EH (cell line): ENCODE results near the gene KRT6B.
"Not testable (repeated sequence)": the region's sequence is repeated elsewhere in the genome, so short reads cannot be mapped to it uniquely, and the experiment has no call there.

Source experiments
- DNase-seq: peaks from one replicate; pipeline ENCODE4 v3.0.0-alpha.2; 2015; ENCODE audit warnings: low read depth

The KRT6B gene

DNA sequence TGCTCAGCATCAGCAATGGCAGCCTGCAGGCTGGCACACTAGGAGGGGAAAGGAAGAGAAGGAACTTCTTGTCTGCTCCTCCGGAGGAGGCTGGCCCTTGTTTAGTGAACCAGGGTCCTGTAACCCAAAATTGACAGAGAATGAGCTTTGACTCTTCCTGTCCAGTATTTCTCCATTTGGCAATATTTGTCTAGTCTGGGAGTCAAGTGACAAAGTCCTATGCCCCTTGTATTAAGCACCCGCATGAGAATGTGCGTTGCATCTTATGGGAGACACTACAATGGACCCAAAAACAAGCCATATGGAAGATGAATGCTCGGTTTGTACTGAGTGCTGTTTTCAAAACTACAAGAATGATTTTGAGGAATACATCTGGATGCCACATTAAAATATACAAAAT, 17.9 kb upstream of the KRT6B start:
- DNase-seq: no peak

DNA sequence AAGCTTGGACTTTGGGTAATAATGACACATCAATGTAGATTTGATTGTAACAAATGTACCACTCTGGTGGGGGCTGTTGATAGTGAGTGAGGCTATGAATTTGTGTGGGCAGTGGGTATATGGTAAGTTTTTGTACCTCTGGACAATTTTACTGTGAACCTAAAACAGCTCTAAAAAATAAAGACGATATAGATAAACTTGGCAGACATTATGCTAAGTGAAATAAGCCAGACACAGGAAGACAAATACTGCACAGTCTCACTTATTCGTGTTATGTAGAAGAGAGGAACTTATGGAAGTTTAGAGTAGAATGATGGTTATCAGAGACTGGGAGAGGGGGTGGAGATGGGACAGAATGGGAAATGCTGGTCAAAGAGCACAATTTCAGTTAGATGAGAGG, 13.0 kb upstream of the KRT6B start:
- no peak for DNase-seq

DNA sequence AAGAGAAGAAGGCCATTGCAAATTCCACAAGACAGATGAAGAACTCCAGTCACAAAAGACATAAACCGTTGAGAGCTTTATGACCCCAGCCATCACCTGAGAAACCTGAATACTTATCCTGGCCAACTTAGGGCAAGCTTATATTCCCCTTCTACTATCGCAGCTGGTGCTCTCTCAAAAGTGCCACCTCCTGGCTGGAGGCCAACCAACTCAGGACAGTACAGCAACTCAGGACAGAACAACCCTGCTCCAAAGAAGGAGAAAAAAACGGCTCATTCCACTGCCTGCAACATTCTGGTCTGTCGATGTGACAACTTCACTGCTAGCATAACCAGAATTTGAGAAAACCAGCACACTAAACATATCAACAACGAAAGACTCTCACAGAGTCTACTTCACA, 9.7 kb upstream of the KRT6B start:
- DNase-seq: no peak

DNA sequence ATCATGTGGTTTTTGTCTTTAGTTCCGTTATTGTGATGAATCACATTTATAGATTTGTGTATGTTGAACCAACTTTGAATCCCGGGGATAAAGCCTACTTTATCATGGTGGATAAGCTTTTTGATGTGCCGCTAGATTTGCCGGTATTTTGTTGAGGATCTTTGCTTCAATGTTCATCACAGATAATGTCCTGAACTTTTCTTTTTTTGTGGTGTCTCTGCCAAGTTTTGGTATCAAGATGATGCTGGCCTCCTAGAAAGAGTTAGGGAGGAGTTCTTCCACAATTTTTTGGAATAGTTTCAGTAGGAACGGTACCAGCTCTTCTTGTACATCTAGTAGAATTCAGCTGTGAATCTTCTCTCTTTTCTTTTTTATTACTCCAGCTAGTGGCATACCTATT, 6.9 kb upstream of the KRT6B start:
- no peak for DNase-seq

DNA sequence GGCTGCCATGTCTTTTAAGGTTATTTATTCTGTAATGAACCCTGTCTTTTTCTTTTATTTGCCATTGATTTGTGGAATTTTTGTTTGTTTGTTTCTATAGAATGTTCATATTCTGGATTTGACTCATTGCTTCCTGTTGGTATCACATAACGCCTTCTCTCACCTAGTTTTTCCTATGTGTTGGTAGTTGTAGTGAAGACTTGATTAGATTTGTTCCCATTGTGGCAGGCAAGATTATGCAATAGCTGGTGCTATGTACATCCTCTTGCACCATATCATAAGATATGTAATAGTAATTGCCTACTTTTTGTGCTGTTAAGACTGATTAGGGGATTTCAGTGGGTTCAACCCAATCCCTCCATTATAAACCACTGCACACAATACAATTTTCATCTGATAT, 3.9 kb upstream of the KRT6B start:
- no peak for DNase-seq

DNA sequence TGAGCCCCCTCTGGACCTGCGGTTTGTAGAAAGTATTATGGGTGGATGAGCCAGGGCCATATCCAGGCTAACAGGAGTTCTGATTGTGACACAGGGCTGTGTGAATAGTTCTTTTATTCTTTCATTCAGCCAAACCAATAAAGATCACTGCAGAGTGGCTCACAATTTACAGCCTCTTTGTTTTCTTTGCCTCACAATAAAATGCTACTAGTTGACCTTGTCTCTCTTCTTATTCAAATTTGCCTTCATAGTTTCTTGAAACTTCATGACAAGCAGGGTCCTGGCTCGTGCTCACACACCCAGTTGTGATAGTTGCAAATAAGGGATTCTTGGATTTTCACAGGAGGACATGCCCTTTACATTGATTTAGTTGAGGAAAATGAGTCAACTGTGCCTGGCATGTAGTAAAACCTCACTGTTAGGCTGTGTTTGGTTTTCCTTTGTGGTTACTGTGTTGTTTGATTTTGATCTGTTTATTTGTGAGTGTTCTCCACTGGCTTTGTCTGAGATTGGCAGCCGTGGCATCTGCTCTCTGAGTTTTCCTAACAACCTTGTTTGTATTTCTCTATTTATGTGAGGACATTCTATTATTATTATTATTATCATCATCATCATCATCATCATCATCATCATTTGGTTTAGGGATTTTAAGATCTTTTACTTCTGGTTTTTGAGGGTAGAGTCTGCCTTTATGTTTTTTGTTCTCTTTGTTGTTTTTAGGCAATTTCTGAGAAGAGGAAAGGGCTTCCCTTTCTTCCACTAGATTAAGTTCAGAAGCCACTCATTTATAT, 2.7 kb upstream of the KRT6B start:
- DNase-seq: no peak

DNA sequence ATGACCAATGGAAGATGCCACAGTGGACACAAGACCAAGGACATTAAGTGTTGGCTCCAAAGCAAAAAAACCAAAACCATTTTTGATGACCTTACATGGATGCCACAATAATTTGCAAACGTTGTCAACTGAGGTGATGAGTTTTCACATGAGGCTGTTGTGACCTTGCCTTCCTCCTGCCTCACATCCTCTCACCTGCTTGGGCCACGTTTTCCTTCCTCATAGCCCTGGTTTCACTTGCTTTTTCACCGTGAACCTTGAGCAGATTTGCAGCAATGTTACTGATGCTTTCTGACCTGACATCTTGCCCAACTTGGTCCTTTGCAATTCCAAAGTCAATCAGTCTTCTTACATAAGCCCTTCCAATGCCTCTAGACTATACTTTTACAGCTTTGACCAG, 3.7 kb downstream of the KRT6B start:
- no peak for DNase-seq

DNA sequence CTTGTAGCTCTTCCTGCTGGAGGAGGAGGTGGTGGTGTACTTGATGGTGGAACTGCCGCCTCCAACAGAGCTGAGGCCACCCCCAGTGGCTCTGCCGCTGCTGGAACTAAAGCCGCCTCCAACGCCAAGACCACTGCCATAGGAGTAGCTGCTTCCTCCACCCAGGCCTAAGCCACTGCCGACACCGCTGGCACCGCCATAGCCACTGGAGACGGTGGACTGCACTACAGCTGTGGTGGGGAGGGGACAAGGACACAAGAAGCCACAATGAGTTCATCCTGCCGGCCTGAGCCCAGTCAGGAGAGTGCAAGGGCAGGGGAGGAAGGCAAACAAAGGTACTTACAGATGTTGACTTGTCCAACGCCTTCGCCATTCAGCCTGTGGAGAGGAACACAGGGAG, 4.8 kb downstream of the KRT6B start:
- not testable (repeated sequence) for DNase-seq

DNA sequence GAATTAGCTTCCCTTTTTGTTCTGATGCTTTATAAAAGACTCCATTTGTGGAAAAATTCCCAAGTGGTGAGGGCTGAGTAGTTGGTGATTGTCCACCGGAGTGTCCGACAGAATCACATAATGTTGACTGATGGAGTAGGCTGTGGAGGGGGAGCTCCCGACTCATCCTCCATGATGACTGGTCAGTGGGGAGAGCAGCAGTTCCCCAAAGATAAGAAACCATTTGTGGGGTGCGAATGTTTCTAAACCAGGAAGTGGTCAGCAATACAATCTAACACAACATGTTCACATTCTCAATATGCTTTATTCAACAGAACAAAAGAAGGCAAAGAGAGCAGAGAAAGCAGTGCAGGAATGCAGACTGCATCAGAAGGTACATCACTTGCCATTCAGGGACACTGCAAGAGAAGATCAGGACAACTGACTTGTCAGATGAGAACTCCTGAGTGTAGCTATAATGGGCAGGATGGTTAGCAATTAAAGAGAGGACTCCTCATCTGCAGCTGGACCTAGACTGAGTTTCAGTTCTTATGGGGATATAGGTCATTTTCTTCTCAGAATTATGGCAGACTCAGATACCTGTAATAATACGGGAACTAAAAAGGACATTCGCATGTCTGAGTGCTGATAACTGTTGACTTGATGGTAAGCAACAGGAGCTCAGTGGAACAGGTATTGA, 5.4 kb downstream of the KRT6B start:
- DNase-seq: no peak

DNA sequence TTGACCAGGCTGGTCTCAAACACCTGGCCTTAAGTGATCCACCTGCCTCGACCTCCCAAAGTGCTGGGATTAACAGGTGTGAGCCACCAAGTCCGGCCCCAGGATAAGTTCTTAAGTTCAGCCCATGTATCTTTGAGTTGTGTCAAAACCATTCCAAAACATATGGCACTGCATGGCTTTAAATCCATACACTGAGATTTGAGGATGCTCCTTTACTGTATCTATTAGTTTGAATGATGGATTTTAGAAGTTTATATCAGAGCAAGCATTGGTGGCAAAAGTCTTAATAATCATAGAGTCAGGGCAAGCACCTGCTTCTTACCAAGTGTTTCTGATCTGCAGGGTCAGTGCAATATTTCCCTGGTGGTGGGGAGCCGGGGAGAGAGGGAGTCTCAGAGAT, 6.1 kb downstream of the KRT6B start:
- no peak for DNase-seq

DNA sequence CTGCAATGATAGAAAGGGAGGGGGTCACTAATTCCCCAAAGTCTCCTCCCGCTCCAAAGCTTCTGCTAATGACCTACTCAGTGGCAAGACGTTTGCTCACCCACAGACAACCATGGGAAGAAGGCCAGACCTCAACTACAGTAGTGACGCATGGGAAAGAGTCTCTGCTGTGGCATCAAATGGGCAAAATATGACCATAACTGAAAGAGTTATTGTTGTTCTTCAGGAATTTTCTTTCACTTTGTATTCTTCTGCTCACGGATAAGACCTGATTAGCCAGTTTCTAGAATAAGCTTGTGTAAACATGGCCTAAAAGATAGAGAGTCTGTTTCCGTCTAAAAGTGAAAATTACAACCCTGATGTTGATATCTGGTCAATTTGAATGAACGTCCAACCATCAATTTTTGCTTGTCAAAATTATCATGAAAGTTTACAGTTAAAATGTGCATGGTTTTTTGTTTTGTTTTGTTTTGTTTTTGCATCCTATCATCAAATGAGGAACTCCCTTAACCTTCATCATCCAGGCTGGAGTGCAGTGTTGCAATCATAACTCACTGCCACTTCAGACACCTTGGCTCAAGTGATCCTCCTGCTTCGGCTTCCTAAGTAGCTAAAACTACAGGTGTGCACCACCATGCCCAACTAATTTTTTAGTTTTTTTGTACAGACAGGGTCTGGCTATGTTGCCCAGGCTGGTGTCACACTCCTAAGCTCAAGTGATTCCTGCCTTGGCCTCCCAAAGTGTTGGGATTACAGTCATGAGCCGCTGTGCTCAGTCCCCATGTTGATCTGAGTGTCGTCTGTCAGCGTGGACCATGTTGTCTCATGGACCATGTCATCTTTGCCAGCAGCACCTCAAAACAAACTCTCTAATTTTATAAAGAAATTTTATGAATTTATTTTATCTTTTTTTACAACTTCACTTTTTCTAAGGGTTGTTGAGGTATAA, 7.0 kb downstream of the KRT6B start:
- no peak for DNase-seq

DNA sequence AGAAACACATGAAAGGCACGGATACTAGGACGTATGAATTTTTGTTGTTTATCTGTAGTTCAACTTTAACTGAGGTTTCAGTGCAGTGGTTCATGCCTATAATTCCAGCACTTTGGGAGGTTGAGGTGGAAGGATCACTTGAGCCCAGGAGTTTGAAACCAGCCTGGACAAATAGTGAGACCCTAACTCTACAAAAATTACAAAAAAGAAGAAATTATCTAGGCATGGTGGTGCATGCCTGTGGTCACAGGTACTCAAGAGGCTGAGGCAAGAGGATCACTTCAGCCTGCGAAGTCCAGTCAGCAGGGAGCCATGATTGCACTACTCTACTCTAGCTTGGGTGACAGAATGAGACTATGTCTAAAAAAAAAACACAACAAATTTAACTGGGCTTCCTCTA, 8.0 kb downstream of the KRT6B start:
- DNase-seq: no peak

DNA sequence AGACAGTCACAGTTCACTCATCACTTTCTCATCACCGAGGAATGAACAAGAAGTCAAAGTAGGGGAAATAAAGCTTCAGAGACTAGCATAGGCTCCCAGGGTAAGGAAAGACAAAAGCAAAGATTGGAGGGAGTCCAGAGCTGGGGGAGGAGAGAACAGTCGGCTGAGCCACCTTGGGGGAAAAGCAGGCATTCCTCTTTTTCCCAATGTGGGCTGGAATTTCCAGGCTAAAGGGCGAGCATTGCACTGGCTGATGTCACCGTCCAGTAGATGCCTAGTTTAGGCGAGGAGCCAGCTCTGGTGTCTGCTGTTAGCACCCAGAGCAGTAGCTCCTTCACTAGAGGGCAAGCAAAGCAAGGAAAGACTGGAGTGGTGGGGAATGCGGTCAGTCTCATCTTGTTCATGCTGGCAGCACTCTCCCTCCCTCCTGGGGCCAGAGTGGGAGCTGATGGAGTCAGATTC, 9.3 kb downstream of the KRT6B start:
- peak; percentile 97 for DNase-seq

DNA sequence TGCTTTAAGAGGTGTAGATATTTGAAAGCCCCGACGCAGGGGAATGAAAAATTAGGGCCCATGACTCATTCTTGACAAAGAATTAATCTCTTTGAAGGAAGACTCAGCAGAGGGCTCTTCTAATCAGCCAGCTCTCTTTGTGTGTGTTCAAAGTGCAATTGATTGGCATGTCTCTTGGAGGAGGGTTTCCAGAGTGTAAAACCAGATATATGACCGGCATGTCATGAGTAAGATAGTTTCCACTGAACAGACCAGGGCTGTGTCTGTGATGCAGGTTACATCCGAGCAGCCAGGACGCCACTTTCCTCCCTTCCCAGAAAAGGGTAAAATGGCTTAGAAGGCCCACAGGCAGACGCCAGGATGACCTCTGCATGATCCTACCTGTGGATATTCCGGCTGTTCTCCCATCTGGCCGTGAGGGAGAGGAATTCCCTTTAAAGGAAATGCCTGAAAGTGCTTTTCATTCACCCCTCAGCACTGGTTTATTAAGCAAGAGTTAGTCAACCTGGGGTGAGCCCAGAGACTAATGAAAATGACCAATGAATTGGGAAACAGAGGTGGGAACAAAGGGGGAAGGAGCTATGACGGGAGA, 10.5 kb downstream of the KRT6B start:
- DNase-seq: peak; percentile 56

DNA sequence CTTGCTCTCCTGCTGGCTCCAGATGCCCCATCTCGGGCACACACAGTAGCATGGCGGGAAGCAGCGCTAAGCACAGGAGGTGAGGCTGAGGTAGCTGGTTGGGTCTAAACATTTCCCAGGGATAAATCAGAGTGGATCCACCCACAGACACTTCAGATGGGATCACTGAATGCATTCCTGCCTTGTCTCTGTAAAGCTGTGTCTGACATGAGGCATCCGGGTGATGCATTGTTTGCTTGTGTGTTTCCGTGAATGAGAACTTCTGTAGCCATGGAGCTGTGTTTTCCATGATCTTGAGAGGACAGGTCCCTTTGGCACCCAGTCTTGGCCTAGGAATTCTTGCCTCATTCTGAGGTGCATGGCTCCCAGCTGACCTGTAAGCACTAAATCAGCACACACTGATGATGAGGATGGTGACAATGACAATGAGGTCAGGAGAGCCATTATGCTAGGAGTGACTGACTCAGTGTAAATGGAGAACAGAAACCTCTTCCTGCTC, 11.1 kb downstream of the KRT6B start:
- DNase-seq: peak; percentile 85

DNA sequence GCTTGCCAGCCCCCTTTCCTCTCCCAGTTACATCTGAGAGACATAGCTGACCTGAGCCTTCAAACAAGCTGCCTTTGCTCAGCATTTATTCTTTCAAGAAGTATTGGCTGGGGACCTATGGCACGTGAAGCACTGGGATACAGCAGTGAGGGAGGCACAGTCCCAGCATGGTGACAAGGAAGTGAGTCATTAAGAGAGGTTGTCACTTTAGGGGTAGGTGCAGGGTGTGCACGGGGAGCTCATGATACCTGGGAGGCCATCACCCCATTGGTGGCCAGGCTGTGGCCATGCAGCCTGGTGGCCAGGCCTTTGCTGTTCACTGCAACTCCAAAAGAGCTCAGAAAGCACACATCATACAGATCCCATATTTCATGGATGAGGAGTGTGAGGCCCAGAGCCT, 12.1 kb downstream of the KRT6B start:
- no peak for DNase-seq

DNA sequence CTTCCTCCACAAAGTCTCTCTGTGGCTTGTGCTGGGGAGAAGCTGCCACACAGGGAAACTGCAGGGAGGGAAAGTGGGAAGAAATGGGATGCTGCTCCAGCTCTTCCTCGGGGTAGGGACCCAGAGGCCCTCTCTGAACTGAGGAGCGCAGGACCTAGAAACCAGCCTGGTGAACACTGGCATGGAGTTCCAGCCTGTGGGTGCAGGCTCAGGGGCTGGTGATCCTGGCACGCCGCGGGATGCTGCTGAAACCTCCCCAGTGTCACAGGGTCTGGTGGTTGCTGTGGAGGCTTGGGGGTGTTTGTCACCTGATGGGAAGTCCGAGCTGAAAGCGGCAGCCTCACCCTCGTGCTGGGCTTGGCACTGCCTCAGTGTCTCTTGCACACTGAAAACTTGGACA, 12.5 kb downstream of the KRT6B start:
- no peak for DNase-seq

DNA sequence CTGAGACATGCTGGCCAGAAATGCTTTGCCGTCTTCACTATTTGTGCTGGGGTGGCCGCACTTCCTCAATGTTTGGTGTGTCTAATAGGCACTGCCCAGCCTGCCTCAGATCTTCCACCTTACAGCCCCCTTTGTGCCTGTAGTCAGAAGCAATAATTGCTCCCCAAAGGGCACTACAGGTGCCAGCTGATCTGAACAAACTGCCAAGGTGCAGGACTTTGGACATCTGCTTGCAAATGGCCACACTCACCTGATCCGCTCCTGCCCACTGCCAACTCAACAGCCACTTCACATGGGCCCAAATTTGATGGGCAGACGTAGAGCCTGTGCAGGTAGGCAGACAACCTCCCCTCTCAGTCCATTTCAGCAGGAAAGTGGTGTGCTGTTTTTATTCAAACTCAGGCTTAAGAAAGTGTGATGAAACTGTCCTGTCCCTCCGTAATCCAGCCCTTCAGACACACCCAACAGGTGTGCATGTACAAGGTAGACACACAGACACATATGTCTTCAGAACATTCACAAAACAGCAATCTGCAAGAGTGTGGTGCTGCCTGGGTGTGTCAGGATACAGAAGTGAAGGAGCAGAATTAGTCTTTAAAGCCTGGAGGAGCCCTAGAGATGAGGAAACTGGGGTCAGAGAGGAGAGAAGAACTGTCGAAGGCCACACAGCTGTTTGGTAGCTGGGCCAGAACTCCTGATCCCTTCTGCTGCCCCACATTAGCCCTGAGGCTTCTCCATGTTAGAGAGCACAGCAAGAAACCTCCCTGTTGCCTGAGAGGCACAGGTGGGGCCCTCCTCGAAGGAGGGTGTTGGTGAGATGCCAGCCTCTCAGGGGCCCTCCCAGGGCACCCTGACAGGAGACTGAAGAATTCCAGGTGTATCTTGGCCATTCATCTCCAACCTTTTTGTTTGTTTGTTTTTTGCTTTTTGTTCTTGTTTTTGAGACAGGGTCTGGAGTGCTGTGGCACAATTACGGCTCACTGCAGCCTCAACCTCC, 13.3 kb downstream of the KRT6B start:
- DNase-seq: no peak

DNA sequence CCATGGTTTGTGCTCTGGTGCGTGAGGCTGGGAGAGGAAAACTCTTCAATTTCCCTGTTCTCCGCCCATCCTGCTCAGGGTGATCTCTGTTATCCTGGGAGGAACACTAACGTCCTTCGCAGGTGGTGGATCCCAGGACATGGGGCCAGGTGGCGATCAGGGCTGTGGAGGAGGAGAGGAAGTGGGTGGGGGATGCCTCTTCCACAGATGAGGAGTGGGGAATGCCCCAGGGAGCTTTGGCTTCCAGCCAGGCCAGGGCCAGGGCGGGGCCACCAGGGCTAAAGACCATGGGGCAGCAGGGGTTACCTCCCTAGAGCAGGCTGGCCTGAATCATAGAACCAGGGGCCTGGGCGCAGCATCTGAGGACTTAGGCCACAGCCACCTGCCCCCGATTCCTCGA, 14.4 kb downstream of the KRT6B start:
- no peak for DNase-seq

DNA sequence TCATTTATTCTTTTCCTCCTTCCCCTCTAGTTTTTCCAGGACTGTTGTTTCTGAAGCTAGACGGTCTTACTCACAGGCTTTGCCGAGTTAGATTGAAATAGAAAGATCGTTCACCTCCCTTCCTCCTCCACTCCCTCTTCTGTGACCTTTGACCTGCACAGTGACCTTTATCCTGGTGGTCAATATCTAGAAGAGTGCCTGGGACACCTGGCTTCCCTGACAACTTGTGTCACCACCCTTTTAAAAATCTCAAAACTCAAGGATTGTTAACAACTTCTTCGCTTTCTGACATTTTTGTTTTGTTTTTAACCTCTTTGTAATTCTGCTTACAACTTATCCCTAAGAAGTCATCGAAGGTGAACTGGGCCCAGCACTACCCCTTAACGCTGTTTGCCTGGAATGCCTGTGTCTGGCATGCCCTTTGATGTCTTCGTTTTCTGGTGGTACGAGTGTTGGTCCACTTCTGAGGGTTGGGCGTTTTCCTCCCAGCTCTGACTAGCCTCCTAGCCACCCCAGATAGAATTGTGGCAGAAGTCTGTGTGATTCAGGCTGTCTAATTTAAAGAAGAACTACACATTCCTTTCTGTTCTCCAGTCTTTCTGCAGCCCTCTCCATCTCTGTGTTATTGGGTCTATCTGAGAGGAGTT, 15.0 kb downstream of the KRT6B start:
- DNase-seq: no peak
